Fibroblast of lung (primary cell): Measurements from ENCODE around the gene NF1. TPM values are rescaled to one million over a fixed set of nuclear protein-coding genes. Genes with fewer than 3 reads are reported as not detected.

Experiments used
- DNase-seq, 2 donors: peaks; one replicate each; pipeline versions ENCODE4 v3.0.0 to v3.0.0-alpha.2; 2010; ENCODE audit warnings: low read depth in 2 of 2
- H2AFZ ChIP-seq: 2 replicates; pipeline ENCODE4 v1.5.1; 2012; ENCODE audit warnings: low read length, control low read depth, inconsistent platforms
- H3K27ac ChIP-seq: 2 replicates; pipeline ENCODE4 v1.5.1; 2011; ENCODE audit warnings: low read length, control low read depth; ENCODE audit not compliant: insufficient read depth
- H3K27me3 ChIP-seq: 2 replicates; pipeline ENCODE4 v1.5.1; 2011; ENCODE audit warnings: mild to moderate bottlenecking, low read length; ENCODE audit not compliant: control insufficient read depth, insufficient read depth
- H3K36me3 ChIP-seq: 2 replicates; pipeline ENCODE4 v1.5.1; 2011; ENCODE audit warnings: low read length; ENCODE audit not compliant: control insufficient read depth, insufficient read depth
- H3K4me1 ChIP-seq: 2 replicates; pipeline ENCODE4 v1.5.1; 2011; ENCODE audit warnings: low read length; ENCODE audit not compliant: control insufficient read depth, insufficient read depth; ENCODE audit errors: extremely low read depth
- H3K4me2 ChIP-seq: 2 replicates; pipeline ENCODE4 v1.5.1; 2011; ENCODE audit warnings: low read length, control low read depth; ENCODE audit not compliant: insufficient read depth; ENCODE audit errors: extremely low read depth
- H3K4me3 ChIP-seq, 4 experiments: fragments of 200-600 bp in 1 of 4; sonication (generic) in 1 of 4; replicated peaks in 1 of 4; 2 replicates each; pipeline ENCODE4 v1.5.1; 2011 to 2016; ENCODE audit warnings: low read length in 4 of 4, low read depth in 3 of 4, mild to moderate bottlenecking in 3 of 4, control low read depth in 2 of 4, inconsistent platforms in 1 of 4, mixed read lengths in 1 of 4; ENCODE audit not compliant: insufficient read depth in 1 of 4; ENCODE audit errors: control extremely low read depth in 1 of 4
- H3K79me2 ChIP-seq: 2 replicates; pipeline ENCODE4 v1.5.1; 2012; ENCODE audit warnings: mild to moderate bottlenecking, low read length, inconsistent platforms; ENCODE audit not compliant: control insufficient read depth, insufficient read depth
- H3K9ac ChIP-seq: 2 replicates; pipeline ENCODE4 v1.5.1; 2011; ENCODE audit warnings: mild to moderate bottlenecking, low read length, control low read depth; ENCODE audit not compliant: insufficient read depth
- H3K9me3 ChIP-seq: 2 replicates; pipeline ENCODE4 v1.5.1; 2012; ENCODE audit warnings: low read depth, low read length; ENCODE audit not compliant: control insufficient read depth, insufficient read depth
- H4K20me1 ChIP-seq: 2 replicates; pipeline ENCODE4 v1.5.1; 2011; ENCODE audit warnings: low read length; ENCODE audit not compliant: control insufficient read depth, insufficient read depth; ENCODE audit errors: extremely low read depth
- EZH2 ChIP-seq: IDR thresholded peaks from 2 replicates; pipeline ENCODE4 v1.5.1; 2012; ENCODE audit warnings: low read length, control low read depth, mild to moderate bottlenecking; ENCODE audit errors: missing control alignments
- polyA plus RNA-seq, 2 donors: library from polyadenylated mRNA; depleted of rRNA in 1 of 2; stranded (reverse) in 1 of 2; unstranded in 1 of 2; fragments of >200 nt; gene quantifications; 2 replicates each; pipeline ENCODE4 v1.2.1, GENCODE V29; 2011 to 2012; ENCODE audit warnings: missing spikeins in 1 of 2
- total RNA-seq: library from RNA; depleted of rRNA; stranded (reverse); fragments of >200 nt; gene quantifications from 2 replicates; pipeline ENCODE4 v1.2.1, GENCODE V29; 2014
- TF ChIP-seq, protein P1 (sequence below), 2 donors: IDR thresholded peaks in 1 of 2; conservative IDR thresholded peaks in 1 of 2; 1 replicate in 1 of 2; 2 replicates in 1 of 2; pipeline ENCODE4 v1.5.1; 2011 to 2012; ENCODE audit warnings: low read length in 2 of 2, control low read depth in 1 of 2, inconsistent platforms in 1 of 2, low read depth in 1 of 2, mild to moderate bottlenecking in 1 of 2

NF1 gene
- total and polyA plus RNA-seq, 2 donors (not counting 1 experiment from before 2014, with no cell fraction given) = 52.8 to 78.8 TPM

DNA sequence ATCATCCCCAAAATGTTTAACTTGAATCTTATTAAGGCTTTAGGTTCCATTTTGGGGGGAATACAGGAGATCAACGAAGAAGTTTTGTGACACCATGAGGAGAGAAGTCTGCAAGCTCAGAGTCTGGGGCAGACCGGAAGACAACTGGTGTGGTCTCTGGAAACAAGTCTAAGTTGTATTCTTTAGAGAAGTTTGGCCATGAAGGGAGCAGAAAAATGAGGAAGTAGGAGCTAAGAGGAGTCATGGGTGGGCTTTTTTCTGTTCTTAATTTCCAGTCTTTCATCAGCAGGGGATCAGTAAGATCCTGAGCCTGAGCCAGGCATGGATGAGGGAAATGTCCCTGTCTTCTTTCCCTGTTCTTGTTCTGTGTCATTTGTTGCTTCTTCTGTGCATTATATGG, 35.8 kb upstream of the NF1 start:
- Histone ChIP-seq H3K36me3 (no peaks in the 10 kb centered on the region), H3K79me2 (no peaks in the 10 kb centered on the region), H3K4me2 (no peak overlapping the region), H3K4me1 (no peaks in the 10 kb centered on the region), H3K9ac (no peak overlapping the region), H4K20me1 (no peaks in the 10 kb centered on the region), H3K27me3 (no peaks in the 10 kb centered on the region), H2AFZ (no peak overlapping the region), H3K4me3 (no peak overlapping the region), H3K27ac (no peak overlapping the region), H3K9me3 (no peaks in the 10 kb centered on the region)
- TF ChIP-seq EZH2 = no peak
- TF ChIP-seq, protein P1, sequence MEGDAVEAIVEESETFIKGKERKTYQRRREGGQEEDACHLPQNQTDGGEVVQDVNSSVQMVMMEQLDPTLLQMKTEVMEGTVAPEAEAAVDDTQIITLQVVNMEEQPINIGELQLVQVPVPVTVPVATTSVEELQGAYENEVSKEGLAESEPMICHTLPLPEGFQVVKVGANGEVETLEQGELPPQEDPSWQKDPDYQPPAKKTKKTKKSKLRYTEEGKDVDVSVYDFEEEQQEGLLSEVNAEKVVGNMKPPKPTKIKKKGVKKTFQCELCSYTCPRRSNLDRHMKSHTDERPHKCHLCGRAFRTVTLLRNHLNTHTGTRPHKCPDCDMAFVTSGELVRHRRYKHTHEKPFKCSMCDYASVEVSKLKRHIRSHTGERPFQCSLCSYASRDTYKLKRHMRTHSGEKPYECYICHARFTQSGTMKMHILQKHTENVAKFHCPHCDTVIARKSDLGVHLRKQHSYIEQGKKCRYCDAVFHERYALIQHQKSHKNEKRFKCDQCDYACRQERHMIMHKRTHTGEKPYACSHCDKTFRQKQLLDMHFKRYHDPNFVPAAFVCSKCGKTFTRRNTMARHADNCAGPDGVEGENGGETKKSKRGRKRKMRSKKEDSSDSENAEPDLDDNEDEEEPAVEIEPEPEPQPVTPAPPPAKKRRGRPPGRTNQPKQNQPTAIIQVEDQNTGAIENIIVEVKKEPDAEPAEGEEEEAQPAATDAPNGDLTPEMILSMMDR (conservative IDR thresholded peaks at IDR 0.05 in 1 of 2, IDR thresholded peaks at IDR 0.05 in 1 of 2; ENCODE audit: low read depth in 1 of 2, low read length in 2 of 2) = no peak
- DNase-seq = no peak

DNA sequence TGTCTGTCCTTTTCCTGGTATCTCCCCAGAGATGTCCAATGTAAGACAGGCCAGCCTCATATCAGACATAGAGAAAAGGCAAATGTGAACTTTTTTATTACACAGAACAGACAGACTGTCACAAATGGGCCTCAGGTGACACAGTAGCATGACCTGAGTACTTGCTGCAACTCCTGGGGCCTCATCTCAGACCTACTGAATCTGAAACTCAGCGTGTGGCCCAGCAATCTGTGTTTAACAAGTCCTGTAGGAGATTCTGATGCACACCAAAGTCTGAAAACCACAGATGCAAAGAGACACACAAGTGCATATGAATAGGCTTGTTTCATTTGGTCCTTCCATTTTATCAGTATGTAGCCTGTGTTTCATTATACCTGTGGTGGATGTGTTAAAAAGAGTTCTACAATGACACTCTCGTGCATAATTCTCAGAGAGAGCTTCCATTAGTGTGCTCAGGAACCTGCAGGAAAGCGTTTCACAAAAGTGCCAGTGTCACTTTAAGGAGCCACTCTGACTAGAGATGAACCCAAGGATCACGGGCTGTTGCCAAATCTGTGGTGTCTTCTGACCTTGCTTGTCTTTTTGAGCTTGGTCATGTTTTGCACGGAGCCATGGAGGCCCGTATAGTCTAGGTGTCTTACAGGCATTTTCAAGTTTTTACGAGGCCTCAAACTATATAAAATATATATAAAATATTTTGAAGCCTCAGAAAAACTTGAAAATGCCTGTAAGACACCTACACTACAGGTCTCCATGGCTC, 33.8 kb upstream of the NF1 start:
- TF ChIP-seq EZH2 = no peak
- TF ChIP-seq, protein P1 (conservative IDR thresholded peaks at IDR 0.05 in 1 of 2, IDR thresholded peaks at IDR 0.05 in 1 of 2; ENCODE audit: low read depth in 1 of 2, low read length in 2 of 2) = no peak
- H3K27me3 ChIP-seq = no peaks in the 10 kb centered on the region
- H3K4me3 ChIP-seq = no peak overlapping the region
- H4K20me1 ChIP-seq = no peaks in the 10 kb centered on the region
- no peak overlapping the region for H2AFZ ChIP-seq
- H3K27ac ChIP-seq = no peak overlapping the region
- DNase-seq = no peak
- no peaks in the 10 kb centered on the region for H3K79me2 ChIP-seq
- H3K36me3 ChIP-seq = no peaks in the 10 kb centered on the region
- no peak overlapping the region for H3K9ac ChIP-seq
- H3K4me2 ChIP-seq = no peak overlapping the region
- no peaks in the 10 kb centered on the region for H3K4me1 ChIP-seq
- H3K9me3 ChIP-seq = no peaks in the 10 kb centered on the region

DNA sequence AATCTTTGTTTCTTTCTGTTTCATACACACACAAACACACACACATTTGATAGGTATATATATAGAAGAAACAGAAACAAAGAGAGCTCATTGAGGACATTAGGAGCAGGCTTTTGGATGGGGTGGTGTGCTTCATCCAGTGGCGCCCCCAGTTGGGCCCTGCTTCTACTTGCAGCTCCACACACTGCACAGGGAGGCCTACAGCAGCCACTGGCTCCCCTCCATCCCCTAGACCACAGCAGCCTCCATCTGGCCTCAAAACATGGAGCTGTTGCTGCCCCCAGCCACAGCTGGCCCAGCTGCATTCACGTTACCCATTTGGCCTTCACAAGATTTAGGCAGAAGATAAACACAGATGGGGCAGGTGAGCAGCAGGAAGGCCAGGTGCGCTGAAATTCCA, 33.1 kb upstream of the NF1 start:
- TF ChIP-seq, protein P1 (conservative IDR thresholded peaks at IDR 0.05 in 1 of 2, IDR thresholded peaks at IDR 0.05 in 1 of 2; ENCODE audit: low read depth in 1 of 2, low read length in 2 of 2) = no peak
- TF ChIP-seq EZH2 = no peak

More for the DNA sequence above, 33.1 kb upstream of the NF1 start:
- H3K9me3 ChIP-seq = no peaks in the 10 kb centered on the region
- DNase-seq = no peak
- H3K4me3 ChIP-seq = no peak overlapping the region
- no peak overlapping the region for H3K9ac ChIP-seq
- H3K27ac ChIP-seq = no peak overlapping the region
- H3K79me2 ChIP-seq = no peaks in the 10 kb centered on the region
- H3K36me3 ChIP-seq = no peaks in the 10 kb centered on the region
- H2AFZ ChIP-seq = no peak overlapping the region
- H3K27me3 ChIP-seq = no peaks in the 10 kb centered on the region
- H4K20me1 ChIP-seq = no peaks in the 10 kb centered on the region
- no peak overlapping the region for H3K4me2 ChIP-seq
- H3K4me1 ChIP-seq = no peaks in the 10 kb centered on the region
